EL (cell line): ENCODE results near the gene BMPR1A.
"Not testable (repeated sequence)": the region's sequence is repeated elsewhere in the genome, so short reads cannot be mapped to it uniquely, and the experiment has no call there.

Experiments
- DNase-seq: peaks from one replicate; pipeline ENCODE4 v3.0.0-alpha.2; 2016

The BMPR1A gene

DNA sequence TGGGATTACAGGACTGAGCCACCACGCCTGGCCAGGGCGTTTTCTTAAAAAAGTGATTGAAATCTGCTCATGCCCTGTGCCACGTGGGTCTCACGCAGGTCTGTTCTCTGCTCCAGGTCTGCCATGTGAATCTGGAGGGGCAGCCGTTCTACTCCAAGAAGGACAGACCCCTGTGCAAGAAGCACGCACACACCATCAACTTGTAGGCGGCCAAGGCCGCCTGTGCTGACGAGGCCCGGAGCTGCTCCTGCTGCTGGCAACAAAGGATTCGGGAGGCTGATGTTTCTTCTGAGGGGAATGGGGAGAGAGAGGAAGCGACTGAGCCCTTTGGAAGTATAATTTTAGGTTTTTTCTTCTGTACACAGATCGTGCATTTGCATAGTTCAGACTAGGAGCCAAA, 23.6 kb upstream of the BMPR1A start:
- DNase-seq: no peak

DNA sequence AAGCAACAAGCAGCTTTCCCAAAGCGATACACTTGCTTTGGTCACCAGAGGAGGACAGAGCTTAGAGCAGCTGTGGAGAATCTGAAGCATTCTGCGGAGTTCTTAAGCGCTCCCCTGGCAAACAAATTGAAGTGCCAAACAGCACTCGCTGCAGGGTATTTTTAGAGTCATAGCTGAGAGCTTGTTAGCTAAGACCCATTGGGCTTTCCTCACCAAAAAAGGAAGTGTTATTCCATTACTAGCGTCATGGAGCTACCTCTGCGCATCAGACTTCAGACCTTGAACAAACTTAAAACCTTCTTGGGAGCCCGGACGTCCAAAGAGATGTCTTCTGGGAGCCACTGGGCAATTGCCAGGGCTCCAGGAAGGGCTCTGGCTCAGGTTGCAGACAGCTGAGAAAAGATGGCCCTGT, 23.2 kb upstream of the BMPR1A start:
- no peak for DNase-seq

DNA sequence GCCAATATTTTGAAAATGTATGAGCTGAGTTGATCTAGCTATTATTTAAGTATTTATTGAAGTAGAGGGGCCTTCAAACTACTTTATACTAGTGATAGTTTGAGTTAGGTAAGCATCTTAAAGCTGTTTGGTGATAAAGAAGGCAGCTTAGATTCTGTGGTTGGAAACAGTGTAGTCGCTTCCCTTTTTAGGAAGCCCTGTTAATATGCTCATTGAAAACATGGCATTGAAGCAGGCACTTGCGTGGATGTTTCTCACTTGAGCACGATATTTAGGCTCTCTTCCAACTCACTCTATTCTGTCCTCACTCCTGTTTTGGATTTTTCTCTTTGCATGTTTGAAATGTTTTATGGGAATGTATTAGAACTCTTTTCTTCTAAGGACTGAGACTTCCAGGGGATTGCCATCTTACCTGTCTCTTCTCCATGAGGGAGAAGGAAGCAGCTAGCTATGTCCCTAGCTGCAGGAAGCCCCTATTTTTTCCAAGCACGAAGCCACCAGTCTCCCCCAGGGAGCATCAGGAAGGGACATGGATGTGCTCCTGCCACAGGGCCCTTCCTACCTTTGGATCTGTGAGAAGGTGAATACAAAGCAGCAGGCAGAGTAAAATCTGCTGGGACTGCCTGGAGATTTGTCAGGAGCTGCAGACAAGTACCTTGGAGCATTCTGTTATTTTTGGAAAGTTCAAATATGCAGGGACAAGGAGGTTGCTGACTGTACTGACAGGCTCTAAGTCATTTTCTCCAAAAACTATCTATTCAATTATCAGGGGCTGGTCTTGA, 22.0 kb upstream of the BMPR1A start:
- no peak for DNase-seq

DNA sequence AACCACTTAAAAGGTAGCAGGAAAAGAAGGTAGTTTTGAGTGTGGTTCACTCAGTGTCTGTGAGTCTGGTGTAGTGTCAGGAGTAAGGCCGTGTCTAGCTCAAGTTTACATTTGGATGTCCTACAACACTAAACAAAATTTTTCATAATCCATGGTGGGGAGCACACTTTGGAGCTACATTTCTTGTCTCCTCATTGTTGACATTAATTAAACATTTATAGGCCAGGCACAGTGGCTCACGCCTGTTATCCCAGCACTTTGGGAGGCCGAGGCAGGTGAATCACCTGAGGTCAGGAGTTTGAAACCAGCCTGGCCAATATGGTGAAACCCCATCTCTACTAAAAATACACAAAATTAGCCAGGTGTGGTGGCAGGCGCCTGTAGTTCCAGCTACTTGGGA, 21.1 kb upstream of the BMPR1A start:
- DNase-seq: not testable (repeated sequence)

DNA sequence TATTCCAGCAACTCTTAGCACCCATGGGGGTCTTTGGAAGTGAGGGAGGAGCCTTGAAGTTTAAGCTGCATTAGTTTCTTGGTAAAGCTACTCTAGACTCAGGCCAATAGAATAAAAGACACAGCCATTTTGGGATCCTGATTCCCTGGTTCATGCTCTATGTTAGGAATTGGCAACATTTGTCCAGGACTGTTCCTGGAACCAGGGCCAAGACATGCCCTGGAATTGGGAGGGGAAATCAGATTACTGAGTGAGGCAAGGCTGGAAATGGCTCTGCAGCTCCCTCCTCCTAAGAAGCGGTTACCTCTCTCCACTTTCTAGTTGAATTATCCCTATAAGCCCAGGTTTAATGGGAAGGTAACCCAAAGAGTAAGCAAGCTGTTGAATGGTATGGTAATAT, 14.2 kb upstream of the BMPR1A start:
- DNase-seq: no peak

DNA sequence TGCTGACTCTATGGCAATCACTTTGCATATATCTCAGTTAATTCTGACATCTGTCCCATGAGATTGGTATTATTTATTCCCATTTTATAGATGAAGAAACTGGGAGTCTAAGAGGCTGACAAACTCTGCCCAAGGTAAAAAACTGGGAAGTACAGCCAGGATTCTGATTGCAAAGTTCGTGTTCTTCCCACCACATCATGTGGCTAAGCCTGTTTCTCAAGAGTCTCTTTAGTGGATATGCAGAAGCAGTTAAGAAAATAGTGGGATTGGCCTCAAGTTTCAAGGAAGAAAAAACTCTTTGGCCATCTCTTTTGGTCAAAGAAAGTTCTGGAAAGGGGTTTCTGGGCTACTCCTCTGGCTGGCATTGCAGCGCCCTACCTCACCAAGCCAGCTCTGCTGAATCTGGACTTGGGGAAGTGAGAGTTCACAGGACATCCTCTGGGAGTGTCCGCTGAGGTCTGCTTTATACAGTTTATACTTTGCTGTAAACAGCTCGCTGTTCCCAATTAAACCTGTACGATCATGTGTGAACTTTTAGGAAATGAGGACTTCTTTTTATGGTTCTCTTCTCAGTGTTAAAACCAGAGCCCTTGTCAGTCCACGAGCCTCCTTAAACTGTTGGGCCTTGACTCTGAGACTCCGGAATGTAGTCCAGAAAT, 12.2 kb upstream of the BMPR1A start:
- no peak for DNase-seq

DNA sequence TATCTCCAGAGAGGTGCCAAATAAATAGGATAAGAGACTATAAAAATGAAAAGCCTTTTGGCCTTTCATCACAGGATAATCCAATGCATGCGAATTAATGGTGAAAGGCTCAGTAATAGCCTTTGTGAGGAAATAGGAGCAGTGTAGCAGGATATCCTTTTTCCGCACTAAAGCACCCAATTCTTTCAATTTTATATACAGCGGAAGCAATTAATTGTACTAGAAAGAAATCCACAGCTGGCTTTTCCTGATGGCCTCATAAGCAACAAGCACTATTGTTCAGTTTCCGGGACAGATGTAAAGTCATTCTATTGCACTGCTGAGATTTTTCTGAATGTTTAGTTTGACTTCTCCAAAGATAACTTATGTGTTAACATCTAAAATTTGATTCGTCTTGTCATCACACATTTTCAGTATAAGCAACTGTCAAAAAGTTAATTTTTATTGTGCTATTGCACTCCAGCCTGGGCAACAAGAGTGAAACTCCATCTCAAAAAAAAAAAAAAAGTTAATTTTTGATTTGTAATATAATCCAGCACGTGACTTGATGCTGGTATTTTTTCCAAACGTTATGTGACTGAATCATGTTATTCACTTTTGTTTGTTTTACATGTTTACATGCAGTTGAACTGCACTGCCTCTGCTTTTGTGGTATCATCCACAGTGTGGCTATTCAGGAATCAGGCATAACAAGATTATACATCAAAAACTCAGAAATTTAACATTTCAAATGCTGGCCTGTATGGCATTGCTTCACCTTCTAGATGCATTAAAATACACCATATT, 8.4 kb upstream of the BMPR1A start:
- DNase-seq: no peak

DNA sequence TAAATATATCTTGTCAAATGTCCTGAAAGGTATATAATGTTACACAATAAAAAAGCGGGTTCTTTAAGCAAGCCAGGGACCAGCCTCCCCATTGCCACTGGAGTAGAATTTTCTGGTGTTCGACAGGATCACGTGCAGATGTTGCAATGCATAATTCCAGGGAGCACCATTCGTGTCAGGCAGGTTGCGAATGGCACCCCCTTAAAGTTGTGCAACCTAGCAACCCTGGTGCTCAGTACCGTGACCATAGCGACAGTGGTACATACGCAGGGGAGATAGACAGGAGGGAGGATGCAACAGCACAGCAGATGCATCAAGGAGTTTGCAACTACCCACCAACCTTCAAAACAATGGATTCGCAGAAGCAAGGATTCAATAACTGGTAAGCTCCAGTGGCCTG, 6.6 kb upstream of the BMPR1A start:
- DNase-seq: no peak

DNA sequence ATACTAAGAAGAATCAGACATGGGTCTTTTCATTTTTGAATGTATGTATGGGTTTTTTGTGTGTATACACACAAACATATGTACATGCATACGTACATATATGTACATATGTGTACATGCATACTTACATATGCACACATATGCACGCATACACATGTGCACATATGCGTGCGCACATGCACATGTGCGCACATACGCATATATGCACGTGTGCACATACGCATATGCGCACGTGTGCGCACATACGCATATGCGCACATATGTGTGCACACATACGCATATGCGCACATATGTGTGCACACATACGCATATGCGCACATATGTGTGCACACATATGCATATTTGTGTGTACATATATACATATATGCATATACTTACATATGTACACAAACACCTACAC, 4.9 kb upstream of the BMPR1A start:
- DNase-seq: no peak

DNA sequence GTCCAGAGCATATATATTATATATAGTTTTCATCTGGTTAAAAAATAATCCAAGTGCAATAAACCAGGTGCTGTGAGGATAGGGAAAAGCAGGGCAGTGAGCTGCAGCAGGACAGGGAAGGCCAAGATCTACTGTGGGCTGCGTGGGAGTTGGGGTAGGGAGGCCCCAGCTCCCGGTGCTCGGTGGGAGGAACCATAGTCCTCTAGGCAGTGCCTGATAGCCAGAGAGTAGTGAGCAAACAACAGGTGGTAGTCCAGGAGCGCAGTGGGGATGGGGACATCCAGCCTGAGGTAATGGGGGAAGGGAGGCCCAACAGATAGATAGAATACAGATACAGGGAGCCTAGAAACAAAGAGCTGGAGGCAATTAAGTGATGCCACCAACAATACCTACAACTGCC, 4.1 kb upstream of the BMPR1A start:
- no peak for DNase-seq

DNA sequence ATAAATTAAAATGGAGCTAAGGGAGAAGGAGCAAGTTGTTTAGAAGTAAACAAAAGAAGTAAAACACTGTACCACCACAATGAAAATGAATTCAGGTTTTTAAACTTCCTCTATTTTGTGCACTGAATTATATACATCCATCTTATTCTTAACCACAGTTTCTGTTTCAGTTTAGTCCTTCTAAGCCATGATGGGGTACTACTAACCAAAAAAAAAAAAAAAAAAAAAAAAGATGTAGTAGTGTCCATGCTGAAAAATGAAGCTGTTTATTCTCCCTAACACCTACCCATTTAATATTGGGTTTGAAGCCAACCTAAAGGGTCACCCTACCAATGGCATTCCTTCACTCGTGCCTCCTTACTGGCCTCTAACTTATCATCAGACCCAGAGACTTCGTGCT, 3.4 kb upstream of the BMPR1A start:
- DNase-seq: no peak

DNA sequence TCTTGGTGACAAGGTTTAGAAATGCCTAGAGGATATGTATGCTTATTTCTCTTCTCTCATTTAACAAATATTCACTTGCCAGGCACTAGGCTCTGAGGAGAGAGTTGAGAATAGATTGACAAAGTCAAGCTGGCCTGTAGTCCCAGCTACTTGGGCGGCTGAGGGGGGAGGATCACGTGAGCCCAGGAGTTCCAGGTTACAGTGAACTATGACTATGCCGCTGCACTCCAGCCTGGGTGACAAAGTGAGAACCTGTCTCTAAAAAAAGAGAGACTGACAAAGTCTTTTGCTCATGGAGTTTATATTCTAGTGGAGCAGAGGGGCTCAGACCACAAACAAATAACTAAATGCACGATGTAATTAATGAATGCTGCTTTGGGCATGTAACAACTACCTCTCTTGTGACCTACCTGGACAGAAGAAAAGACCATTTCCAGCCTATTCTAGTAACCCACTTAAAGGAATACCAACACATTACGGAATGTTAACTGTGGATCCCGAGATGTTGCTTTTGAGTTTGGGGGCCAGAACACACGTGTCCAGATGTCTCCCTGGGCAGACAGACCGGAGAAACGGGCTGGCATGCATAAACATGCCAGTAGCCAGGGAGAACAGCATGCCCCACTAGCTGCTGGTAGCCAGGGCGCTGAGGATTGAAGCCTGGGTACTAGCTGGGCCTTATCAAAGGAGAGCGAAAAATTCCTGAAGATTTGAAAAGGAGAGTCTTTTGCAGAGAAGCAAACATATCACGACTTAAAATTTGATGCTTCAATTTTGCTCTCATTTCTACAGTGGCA, 2.6 kb upstream of the BMPR1A start:
- no peak for DNase-seq

DNA sequence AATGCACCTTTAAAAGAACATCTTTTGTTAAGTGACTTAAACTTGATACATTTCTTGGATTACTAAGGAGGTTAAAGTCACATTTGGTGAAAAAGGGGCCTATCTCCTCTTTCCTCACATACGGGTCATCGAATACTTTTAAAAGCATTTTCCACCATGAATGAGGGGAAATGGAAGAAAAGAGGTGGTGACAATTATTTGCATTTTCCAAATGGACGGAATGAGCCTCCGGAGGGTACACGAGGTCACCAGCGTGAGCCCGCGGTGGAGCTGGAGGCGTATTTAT, 1.0 kb upstream of the BMPR1A start:
- no peak for DNase-seq

DNA sequence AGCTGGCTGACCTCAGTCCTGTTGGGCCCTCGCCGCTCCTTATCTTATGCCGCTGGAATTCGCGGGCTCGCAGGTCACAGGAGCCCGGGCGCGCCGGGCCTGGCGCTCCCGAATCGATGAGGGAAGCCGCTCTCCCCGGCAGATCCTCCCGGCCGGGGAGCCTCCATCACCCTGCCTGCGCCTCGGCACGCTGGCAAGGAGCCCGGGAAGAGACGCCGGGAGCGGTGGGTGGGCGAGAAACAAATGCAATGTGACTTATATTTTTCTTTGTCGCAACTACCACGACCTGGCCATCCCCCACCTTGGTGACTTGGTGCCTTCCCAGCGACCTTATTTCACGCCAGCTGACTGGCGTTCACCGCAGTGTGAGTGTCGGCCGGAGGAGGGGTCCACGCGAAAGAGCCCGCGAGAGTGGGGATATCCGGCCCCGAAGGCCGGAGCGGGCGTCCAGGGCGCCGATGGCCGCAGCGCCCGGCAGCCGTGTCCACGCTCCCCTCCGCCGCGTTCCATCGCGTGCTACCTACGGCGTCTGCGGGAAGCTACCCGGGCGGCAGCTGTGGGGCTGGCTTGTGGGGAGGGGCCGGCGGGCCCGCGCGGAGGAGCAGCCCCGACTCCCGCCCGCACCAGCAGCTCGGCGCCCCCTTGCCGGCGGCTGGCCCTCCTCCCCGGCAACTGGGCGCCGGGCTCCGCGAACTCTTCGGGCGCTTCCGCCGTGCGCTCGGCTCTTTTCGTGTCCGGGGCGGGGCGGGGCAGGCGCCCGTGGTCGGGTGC, 494 bp upstream of the BMPR1A start:
- DNase-seq: peak; percentile 89

DNA sequence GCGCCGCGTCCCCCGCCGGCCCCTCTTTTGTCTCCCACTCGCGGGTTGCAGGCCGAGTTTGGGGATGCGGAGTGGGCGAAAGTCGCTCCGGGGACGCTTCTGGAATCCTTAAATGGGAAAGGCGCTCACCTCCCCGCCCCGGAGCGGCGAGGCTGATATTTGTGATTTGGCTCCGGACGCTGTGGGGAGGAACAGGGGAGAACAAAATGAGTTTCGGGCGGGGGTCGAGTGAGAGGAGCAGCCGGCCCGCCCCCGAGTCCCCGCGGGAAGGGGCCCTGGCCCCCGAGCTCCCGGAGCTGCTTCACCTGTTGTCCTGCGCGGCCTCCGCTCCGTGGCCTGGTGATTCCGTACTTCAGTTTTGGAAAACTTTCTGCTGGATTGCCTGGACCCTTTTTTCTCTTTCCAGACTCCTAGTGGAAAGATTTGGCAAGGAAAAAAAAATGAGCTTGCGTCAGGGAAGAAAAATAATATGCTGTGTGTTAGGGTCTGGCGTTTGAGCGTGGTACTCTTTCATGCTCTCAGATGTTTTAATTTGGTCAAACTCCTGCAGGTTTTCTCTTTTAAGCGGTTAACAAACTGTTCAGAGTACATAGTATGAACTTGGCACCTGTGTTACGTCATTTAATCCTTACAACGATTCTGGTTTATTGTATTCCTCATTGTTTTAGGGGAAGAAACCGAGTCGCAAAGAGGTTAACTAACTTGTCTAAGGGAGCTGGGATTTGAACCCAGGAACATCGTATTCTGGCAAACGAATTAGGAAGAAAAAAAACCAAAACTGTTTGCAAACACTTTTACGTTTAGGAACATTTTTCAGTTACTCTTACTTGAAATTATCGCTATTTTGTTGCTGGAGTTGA, 924 bp downstream of the BMPR1A start:
- DNase-seq: peak; percentile 68

DNA sequence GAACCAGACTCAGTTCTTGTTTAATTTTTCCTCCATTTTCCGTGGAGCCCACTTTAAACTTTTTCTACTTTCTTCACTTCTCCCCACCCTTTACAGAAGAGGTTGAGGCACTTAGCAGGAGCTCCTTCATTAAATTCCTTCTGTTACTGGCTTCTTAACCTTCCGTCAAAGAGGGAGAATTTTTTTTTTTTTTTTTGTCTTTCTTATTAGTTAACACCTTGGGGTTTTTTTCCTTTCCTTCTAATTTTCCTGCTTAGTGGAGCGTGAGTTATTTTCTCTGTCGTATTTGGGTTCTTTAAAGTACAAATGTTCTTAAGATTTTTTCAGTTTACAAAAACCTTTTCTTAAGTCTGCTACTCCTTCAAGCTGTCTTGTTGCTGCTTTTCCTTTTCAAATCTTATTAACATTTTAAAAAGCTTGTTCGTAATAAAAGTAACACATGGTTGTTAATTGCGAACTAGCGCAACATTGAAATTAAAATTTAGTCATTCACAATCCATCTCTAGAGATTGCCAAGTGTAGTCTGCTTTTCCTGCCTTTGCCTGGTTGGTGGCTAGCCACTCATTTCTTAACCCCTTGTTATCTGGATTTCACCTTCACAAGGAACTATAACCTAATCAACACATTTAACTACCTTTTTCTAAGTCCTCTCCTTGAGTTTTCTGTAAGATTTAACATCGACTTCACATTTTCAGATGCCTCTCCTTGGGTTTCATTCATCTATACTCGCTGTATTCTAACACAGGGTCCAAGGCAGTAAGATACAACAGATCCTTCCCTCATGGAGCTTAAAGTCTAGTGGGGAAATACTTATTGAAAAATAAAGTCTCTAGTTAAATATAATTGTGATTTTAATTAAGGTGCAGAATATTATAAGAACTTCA, 2.0 kb downstream of the BMPR1A start:
- peak; percentile 34 for DNase-seq

DNA sequence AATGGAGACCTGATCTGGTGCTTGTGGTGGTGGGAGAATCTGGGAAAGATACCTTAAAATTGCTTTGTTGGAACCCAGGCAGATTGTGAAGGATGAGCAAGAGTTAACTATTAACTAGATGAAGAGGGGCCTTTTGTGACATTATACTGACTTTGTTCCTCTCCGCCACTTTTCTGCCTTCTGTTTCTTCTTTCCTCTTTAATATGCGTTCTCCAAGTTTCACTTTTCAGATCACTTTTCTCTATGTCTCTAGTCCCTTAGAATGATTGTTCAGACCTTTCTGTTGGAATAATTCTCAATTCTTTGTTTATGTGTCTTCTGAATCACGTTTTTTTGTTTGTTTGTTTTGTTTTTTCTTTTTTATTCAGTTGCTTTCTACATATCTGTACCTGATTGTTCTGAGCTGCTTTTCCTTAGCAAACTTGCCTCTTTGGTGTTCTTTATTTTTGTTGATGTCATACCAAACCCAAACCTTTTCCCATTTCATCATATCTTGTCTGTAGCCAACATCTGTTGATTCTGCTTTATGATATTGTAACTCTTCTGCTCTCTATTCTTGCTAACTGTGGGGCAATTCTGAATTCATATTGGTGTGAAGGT, 2.8 kb downstream of the BMPR1A start:
- DNase-seq: peak; percentile 21

DNA sequence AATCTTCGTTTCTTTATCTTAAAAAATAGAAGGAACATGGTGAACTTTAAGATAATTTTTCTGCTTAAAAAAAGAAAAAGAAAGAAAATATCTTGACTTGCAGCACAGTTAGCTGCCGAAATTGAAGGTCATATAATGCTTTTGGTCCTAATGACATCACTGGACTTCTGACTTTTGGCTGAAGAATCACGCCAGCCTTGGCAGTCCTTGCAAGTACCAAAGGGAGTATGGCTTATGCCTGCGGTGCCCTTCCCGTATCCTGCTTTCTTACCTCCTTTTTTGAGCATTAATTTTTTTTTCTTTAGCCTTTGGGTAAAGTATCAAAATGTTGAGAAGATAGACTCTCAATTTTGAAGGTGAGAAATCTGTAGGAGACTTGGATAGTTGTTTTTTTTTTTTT, 7.0 kb downstream of the BMPR1A start:
- DNase-seq: no peak

DNA sequence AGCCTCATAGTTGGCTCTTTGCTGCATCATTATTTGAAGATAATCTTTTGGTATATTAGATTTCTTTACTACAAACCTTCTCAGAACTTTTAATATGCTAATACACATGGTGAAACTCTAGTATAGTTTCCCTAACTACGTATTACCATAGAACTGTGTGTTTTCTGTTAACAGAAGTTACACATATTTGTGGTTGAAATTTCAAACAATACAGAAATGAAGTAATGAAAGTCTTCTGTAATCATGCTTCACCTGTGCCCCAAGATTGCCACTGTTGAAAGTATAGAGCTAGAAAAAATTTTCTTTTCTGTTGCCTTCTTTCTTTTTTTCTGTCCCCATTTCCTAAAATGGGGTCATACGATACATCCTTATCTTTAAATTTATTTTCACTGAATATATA, 9.1 kb downstream of the BMPR1A start:
- no peak for DNase-seq

DNA sequence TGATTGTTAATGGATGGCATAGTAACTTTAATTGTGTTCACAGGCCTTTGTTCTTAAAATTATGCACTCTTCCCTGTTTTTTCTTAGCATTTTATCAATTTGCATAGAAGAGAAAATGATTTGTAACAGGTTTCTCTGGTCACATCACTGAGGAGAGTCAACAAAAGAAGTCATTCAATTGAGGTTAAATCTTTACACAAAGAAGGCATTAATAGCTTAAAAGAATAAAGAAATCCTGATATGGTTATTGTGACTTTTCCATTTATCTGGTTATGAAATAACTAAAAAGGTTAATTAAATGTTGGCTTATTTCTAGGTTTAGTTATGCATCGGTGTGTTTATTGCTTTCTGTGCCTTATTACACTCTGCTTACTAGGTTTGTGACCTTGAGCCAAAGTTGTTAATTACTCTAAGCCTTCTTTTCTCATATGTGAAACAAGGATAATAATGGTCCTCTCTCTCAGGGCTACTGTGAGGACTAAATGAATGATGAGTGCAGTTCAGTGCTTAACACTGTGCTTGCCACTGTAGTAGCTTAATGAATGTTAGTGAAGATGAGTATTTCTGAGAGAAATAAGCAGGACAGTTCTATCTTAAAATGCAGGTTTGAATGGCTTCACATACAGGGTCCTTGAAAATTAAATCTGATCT, 12.1 kb downstream of the BMPR1A start:
- DNase-seq: no peak
